HG03025 (cell line): ENCODE measurements around the gene UNK.

Source experiments
- ATAC-seq: cut with Tn5 transposase; IDR thresholded peaks from one replicate; pipeline ENCODE4 v1.9.1; 2021; ENCODE audit warnings: mild to moderate bottlenecking, moderate library complexity; ENCODE audit not compliant: unreplicated experiment, low FRiP score

UNK gene, protein sequence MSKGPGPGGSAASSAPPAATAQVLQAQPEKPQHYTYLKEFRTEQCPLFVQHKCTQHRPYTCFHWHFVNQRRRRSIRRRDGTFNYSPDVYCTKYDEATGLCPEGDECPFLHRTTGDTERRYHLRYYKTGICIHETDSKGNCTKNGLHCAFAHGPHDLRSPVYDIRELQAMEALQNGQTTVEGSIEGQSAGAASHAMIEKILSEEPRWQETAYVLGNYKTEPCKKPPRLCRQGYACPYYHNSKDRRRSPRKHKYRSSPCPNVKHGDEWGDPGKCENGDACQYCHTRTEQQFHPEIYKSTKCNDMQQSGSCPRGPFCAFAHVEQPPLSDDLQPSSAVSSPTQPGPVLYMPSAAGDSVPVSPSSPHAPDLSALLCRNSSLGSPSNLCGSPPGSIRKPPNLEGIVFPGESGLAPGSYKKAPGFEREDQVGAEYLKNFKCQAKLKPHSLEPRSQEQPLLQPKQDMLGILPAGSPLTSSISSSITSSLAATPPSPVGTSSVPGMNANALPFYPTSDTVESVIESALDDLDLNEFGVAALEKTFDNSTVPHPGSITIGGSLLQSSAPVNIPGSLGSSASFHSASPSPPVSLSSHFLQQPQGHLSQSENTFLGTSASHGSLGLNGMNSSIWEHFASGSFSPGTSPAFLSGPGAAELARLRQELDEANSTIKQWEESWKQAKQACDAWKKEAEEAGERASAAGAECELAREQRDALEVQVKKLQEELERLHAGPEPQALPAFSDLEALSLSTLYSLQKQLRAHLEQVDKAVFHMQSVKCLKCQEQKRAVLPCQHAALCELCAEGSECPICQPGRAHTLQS

GRCh38 chr17:75784473-75785015 lies at the start of gene UNK:
UNK (plus strand) TSS chr17:75784806; CDS start chr17:75784881, 75 bp downstream.
- ATAC-seq, result peak; percentile 62

- no peak for ATAC-seq
These were observed 48.3 kb upstream of the UNK start for GRCh38 chr17:75736173-75736835.

GRCh38 chr17:75737133-75737962 lies 47.3 kb upstream of the UNK start:
- no peak for ATAC-seq

- no peak for ATAC-seq
These were observed 46.3 kb upstream of the UNK start for GRCh38 chr17:75738218-75738802.

- no peak for ATAC-seq
These were observed 45.4 kb upstream of the UNK start for GRCh38 chr17:75739174-75739573.

- ATAC-seq, result no peak
These were observed 44.8 kb upstream of the UNK start for GRCh38 chr17:75739801-75740200.

- ATAC-seq, result no peak
These were observed 44.4 kb upstream of the UNK start for GRCh38 chr17:75740215-75740614.

DNA sequence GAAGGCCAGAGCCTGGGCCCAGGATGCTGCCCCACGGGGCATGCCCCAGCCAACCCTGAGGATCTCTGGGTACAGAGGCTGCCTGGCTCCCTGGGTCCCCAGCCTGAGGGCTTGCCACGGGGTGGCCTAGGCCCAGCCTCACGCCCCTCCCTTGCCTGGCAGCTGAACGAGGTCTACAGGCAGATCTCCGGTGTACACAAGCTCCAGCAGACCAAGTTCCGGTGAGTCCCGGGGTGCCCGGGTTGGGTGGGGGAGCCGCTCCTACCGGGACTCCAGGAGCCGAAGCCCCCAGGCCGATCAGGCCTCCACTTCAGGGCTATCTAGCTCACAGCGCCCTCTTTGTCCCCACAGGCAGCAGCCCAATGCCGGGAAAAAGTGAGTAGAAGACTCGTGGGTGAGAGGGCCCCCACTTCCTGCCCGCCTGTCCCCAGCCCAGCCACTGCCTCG lies 44.0 kb upstream of the UNK start:
- ATAC-seq, result no peak

GRCh38 chr17:75742337-75742736 lies 42.3 kb upstream of the UNK start:
- no peak for ATAC-seq

DNA sequence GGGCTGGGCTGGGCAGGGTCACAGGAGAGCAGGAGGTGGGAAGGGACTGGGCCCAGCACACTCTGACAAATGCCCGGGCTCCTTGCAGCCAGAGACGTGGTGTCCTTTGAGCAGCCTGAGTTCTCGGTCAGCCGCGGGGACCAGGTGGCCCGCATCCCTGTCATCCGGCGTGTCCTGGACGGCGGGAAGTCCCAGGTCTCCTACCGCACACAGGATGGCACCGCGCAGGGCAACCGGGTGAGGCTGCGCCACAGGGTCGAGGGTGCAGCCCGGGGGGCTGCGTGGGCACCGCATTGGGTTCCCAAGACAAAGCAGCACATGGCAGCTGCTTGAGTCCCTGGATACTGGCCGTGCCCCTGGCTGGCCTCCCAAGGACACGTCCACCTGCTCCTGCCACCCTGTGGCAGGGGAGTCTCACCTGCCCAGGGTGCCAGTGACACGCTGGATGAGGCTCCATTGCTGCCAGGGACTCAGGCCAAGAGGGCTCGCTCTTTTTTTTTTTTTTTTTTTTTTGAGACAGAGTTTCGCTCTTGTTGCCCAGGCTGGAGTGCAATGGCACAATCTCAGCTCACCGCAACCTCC lies 40.9 kb upstream of the UNK start:
- no peak for ATAC-seq

- ATAC-seq, result no peak
These were observed 35.9 kb upstream of the UNK start for GRCh38 chr17:75748706-75749105.

DNA sequence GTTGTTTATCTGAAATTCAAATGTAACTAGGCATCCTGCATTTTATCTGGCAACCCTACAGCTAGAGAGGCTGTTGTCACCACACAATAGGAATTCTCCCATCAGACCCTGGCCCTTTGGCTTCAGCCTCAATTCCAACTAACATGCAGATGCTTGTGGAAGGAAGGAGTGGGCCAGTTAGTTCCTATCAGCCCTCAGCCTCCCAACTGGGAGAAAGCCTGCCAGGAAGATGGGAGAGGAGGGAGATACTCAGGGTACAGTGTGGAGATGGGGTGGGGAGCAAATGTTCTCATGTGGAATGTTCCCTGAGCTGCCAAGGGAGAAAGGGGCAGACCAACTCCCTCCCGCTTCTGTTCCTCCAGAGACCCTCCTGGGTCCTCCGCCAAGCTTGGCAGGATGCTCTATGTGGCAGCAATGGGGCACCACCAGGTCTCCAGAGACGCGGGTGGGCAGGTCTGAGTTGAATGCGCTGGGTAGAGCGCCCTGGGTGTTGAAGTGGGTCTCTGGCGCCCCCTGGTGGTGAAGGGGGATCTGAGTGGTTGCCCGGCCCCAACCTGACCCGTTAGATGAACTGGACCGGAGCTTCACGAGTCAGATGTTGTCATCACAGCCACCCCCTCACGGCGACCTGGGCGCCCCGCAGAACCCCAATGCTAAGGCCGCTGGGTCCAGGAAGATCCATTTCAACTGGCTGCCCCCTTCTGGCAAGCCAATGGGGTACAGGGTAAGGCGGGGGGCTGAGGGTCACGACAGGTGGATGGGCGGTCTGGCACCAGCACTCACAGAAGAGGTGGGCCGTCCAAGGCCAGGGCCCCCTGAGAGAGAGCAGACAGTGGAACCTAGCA lies 34.8 kb upstream of the UNK start:
- ATAC-seq, result no peak

- ATAC-seq, result no peak
These were observed 33.8 kb upstream of the UNK start for GRCh38 chr17:75750661-75751423.

- no peak for ATAC-seq
These were observed 32.8 kb upstream of the UNK start for GRCh38 chr17:75751676-75752404.

- no peak for ATAC-seq
These were observed 32.2 kb upstream of the UNK start for GRCh38 chr17:75752405-75752709.

GRCh38 chr17:75752802-75753513 lies 31.6 kb upstream of the UNK start:
- ATAC-seq, result no peak
